B cell (primary cell): ENCODE data around the gene PNPLA3. TPM values are rescaled to one million over a fixed set of nuclear protein-coding genes. Genes with fewer than 3 reads are reported as not detected.

ENCODE experiments used
- ATAC-seq: fragments of 200-7000 bp; cut with Tn5 transposase; one replicate; pipeline ENCODE4 v1.10.0; 2021; ENCODE audit warnings: low read depth, mild to moderate bottlenecking, moderate number of reproducible peaks, moderate library complexity
- CTCF ChIA-PET: fragments of 350-600 bp; sonication (Branson Sonifier 250); formaldehyde crosslinking; loops from one replicate; lab custom pipeline; 2021; ENCODE audit warnings: antibody characterized with exemption, inconsistent platforms; lab: Charles Lee
- POLR2A ChIA-PET: fragments of 350-600 bp; sonication (Branson Sonifier 250); formaldehyde crosslinking; loops from one replicate; lab custom pipeline; 2021; ENCODE audit warnings: antibody characterized with exemption; lab: Charles Lee
- DNase-seq: peaks from one replicate; pipeline ENCODE4 v3.0.0; 2013
- H2AFZ ChIP-seq: 2 replicates; pipeline ENCODE4 v1.6.1; 2012; ENCODE audit warnings: mild to moderate bottlenecking, low read depth, low read length; ENCODE audit not compliant: insufficient read depth, poor library complexity, severe bottlenecking
- H3K27ac ChIP-seq, 2 donors: 1 replicate in 1 of 2; 2 replicates in 1 of 2; pipeline ENCODE4 v1.5.1; 2012 to 2013; ENCODE audit warnings: low read length in 2 of 2, mild to moderate bottlenecking in 2 of 2, moderate library complexity in 1 of 2
- H3K27me3 ChIP-seq, 4 experiments: fragments of 200-600 bp in 1 of 4; sonication (generic) in 1 of 4; replicated peaks in 1 of 4; 1 replicate in 2 of 4; 2 replicates in 2 of 4; pipeline versions ENCODE4 v1.6.1 to v1.7.0; 2013 to 2016; ENCODE audit warnings: low read length in 3 of 4, mild to moderate bottlenecking in 2 of 4, mixed read lengths in 1 of 4, moderate library complexity in 1 of 4; ENCODE audit not compliant: insufficient read depth in 4 of 4, control insufficient read depth in 3 of 4; ENCODE audit errors: control extremely low read depth in 1 of 4
- H3K36me3 ChIP-seq, 2 experiments: replicated peaks in 1 of 2; 1 replicate in 1 of 2; 2 replicates in 1 of 2; pipeline versions ENCODE4 v1.6.1 to v1.7.1; 2013; ENCODE audit warnings: low read length in 1 of 2; ENCODE audit not compliant: insufficient read depth in 2 of 2, control insufficient read depth in 1 of 2; ENCODE audit errors: control extremely low read depth in 1 of 2, extremely low read depth in 1 of 2
- H3K4me1 ChIP-seq, 2 donors: fragments of 200-600 bp in 1 of 2; sonication (generic) in 1 of 2; 1 replicate in 1 of 2; 2 replicates in 1 of 2; pipeline versions ENCODE4 v1.5.1 to v1.6.1; 2013 to 2017; ENCODE audit warnings: low read length in 2 of 2; ENCODE audit not compliant: control insufficient read depth in 2 of 2, insufficient read depth in 2 of 2
- H3K4me2 ChIP-seq: replicated peaks from 2 replicates; pipeline ENCODE3; 2012; ENCODE audit warnings: mild to moderate bottlenecking, low read depth, low read length; ENCODE audit not compliant: poor library complexity, severe bottlenecking
- H3K4me3 ChIP-seq, 5 experiments: fragments of 200-600 bp in 1 of 5; sonication (generic) in 1 of 5; 1 replicate in 3 of 5; 2 replicates in 2 of 5; pipeline versions ENCODE4 v1.5.1 to v1.7.0; 2011 to 2016; ENCODE audit warnings: low read length in 4 of 5, mild to moderate bottlenecking in 4 of 5, low read depth in 2 of 5, control low read depth in 1 of 5, moderate library complexity in 1 of 5; ENCODE audit not compliant: insufficient read depth in 1 of 5; ENCODE audit errors: control extremely low read depth in 1 of 5, extremely low read depth in 1 of 5
- H3K79me2 ChIP-seq: fragments of 200-600 bp; sonication (generic); one replicate; pipeline ENCODE4 v1.6.0; 2016; ENCODE audit warnings: low read length; ENCODE audit not compliant: control insufficient read depth, insufficient read depth
- H3K9ac ChIP-seq: fragments of 200-600 bp; sonication (generic); 2 replicates; pipeline ENCODE4 v1.6.1; 2017; ENCODE audit warnings: mild to moderate bottlenecking, low read length, moderate library complexity
- H3K9me3 ChIP-seq, 3 donors: one replicate each; pipeline versions ENCODE4 v1.6.1 to v1.7.1; 2013; ENCODE audit warnings: low read length in 2 of 3; ENCODE audit not compliant: control insufficient read depth in 2 of 3, insufficient read depth in 1 of 3; ENCODE audit errors: control extremely low read depth in 1 of 3
- H4K20me1 ChIP-seq: 2 replicates; pipeline ENCODE4 v1.6.0; 2012; ENCODE audit warnings: mild to moderate bottlenecking, low read length; ENCODE audit not compliant: insufficient read depth, control insufficient read depth, poor library complexity, severe bottlenecking
- H3K27ac Mint-ChIP-seq: one replicate; pipeline ENCODE4 v1.8.0; 2021; ENCODE audit warnings: mixed read lengths
- H3K27me3 Mint-ChIP-seq: one replicate; pipeline ENCODE4 v1.8.0; 2021; ENCODE audit warnings: mixed read lengths
- H3K4me1 Mint-ChIP-seq: one replicate; pipeline ENCODE4 v1.8.0; 2021; ENCODE audit warnings: mixed read lengths
- H3K4me3 Mint-ChIP-seq: one replicate; pipeline ENCODE4 v1.8.0; 2021; ENCODE audit warnings: mixed read lengths
- H3K9me3 Mint-ChIP-seq: one replicate; pipeline ENCODE4 v1.8.0; 2022; ENCODE audit warnings: mixed read lengths; ENCODE audit not compliant: insufficient read depth
- CTCF ChIP-seq: fragments of 200-600 bp; IDR thresholded peaks from one replicate; pipeline ENCODE4 v1.8.0; 2022; ENCODE audit warnings: antibody characterized with exemption, mild to moderate bottlenecking
- EZH2 ChIP-seq: IDR thresholded peaks from 2 replicates; pipeline ENCODE4 v1.6.1; 2012; ENCODE audit warnings: borderline replicate concordance, low read depth, mild to moderate bottlenecking, moderate library complexity, low read length; ENCODE audit not compliant: insufficient read depth, poor library complexity, severe bottlenecking
- WGBS: methylation state at CpG from one replicate; pipeline ENCODE4 v1.1.5; 2013; ENCODE audit warnings: missing lambda C conversion rate; ENCODE audit not compliant: insufficient coverage; 5-methylcytosine and 5-hydroxymethylcytosine counted together
- intact Hi-C: fragments of 100-400 bp; cut with micrococcal nuclease; formaldehyde crosslinking; loops from one replicate; pipeline ENCODE4 v1.10.0; 2022
- polyA plus RNA-seq: library from polyadenylated mRNA; depleted of rRNA; stranded (reverse); fragments of >200 nt; gene quantifications from 2 replicates; pipeline ENCODE4 v1.2.3, GENCODE V29; 2012
- total RNA-seq, 2 donors: library from RNA; stranded (reverse); fragments of 120-200 nt in 1 of 2; gene quantifications; 1 replicate in 1 of 2; 2 replicates in 1 of 2; pipeline versions ENCODE4 v1.2.3 to v1.2.4, GENCODE V29; 2013 to 2022

PNPLA3 gene
- total and polyA plus RNA-seq, 2 donors (not counting 1 experiment from before 2014, with no cell fraction given): 0.15 TPM; not detected in 1

DNA sequence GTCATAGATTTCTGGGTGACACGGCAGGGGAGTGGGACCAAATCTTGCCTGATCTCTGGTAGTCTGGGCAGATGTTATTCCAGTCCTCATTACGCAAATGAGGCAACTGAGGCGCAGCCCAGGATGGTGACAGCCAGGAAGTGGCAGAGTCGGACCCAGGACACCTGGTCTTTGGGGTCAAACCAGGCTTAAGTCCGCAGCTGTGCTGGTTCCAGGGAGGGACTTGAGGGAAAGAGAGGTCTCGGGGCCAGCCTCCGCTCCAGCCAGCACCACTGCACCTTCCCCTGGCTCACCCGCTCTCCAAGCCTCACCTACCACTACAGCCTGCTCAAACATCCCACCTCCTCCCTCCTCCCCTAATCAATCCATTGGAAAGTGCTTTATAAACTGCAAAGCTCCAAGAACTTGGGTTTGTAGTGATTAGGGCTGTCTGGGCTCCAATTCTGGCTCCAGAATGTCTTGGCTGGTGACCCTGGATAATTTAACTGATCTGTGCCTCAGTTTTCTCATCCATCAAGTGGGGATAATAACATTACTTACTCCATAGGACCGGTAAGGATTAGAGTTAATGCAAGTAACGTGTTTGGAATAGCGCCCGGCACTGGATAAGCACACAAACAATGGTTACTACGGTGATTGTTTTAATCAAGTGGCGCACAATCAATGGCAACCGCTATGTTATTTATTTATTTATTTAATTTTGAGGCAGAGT lies 31.3 kb upstream of the PNPLA3 start:
- Mint-ChIP-seq H3K4me1 (peaks cover 1% of the 10 kb centered on the region), H3K9me3 (no peaks in the 10 kb centered on the region), H3K27ac (no peak overlapping the region), H3K4me3 (no peak overlapping the region), H3K27me3 (peaks cover 32% of the 10 kb centered on the region)
- Histone ChIP-seq H3K9me3 (peaks cover 0 to 12% (median 0%) of the 10 kb centered on the region in 3 donors), H3K27ac (no peak overlapping the region), H3K36me3 (no peaks in the 10 kb centered on the region), H2AFZ (no peak overlapping the region), H3K4me2 (peak overlapping the region; percentile 47), H4K20me1 (no peaks in the 10 kb centered on the region), H3K9ac (no peak overlapping the region), H3K27me3 (peaks cover 0 to 45% (median 7%) of the 10 kb centered on the region in 4 experiments), H3K4me3 (no peak overlapping the region), H3K79me2 (no peaks in the 10 kb centered on the region), H3K4me1 (peaks cover 9 to 12% of the 10 kb centered on the region in 2 donors)
- no peak for TF ChIP-seq CTCF
- no peak for TF ChIP-seq EZH2
- CTCF ChIA-PET: interaction anchor here (1.5 kb wide), 1 partner anchor 9 kb away, joined by 3 read pairs; no protein-coding TSS in a partner anchor
- 11% methylated on average over 5 of the region's 15 CpGs for WGBS
- ATAC-seq: no peak
- intact Hi-C loops: no loop called here
- POLR2A ChIA-PET: no interaction called here
- DNase-seq: no peak

DNA sequence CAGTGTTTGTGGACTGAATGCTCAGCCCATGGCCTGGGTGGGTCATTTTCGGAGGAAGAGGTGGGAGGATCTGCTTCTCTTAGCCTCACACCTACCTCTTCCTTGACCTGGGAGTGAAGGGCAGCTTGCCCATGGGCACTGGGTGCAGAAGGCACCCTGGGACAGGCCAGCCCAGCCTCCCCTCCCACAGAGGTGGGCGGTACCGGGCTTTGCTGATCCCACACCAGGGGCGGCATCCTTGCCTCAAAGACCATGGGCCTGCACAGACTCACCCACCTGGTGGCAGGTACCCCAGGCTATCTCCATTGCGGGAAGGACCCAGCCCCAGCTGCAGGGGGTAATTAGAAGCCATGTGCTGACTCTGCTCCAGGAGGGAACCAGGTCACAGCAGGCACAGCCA lies 30.3 kb upstream of the PNPLA3 start:
- TF ChIP-seq CTCF (no peak), EZH2 (no peak)
- intact Hi-C loops: no loop called here
- Histone ChIP-seq H2AFZ (no peak overlapping the region), H3K9me3 (peaks cover 0 to 12% (median 0%) of the 10 kb centered on the region in 3 donors), H3K4me2 (no peak overlapping the region), H3K36me3 (no peaks in the 10 kb centered on the region), H3K4me3 (no peak overlapping the region), H3K79me2 (no peaks in the 10 kb centered on the region), H3K4me1 (peaks cover 9 to 12% of the 10 kb centered on the region in 2 donors), H4K20me1 (no peaks in the 10 kb centered on the region), H3K27ac (no peak overlapping the region), H3K27me3 (peaks cover 0 to 45% (median 7%) of the 10 kb centered on the region in 4 experiments), H3K9ac (no peak overlapping the region)
- DNase-seq (no peak), ATAC-seq (no peak)
- ChIA-PET CTCF (no interaction called here), POLR2A (no interaction called here)
- Mint-ChIP-seq H3K4me1 (peaks cover 1% of the 10 kb centered on the region), H3K9me3 (no peaks in the 10 kb centered on the region), H3K27ac (no peak overlapping the region), H3K27me3 (peaks cover 34% of the 10 kb centered on the region), H3K4me3 (no peak overlapping the region)
- WGBS: 73% methylated on average over 5 of the region's 5 CpGs
